Loucy (cell line): ENCODE measurements around the gene SF3B4.
A peak's percentile ranks its signal among the peaks of the same experiment; 100 is the strongest.

ENCODE experiments used
- H2AFZ ChIP-seq: fragments of 200-600 bp; sonication (generic); 2 replicates; pipeline ENCODE4 v1.6.0; 2016; ENCODE audit warnings: antibody characterized with exemption, mild to moderate bottlenecking, low read length, moderate library complexity
- H3F3A ChIP-seq: fragments of 200-600 bp; 2 replicates; pipeline ENCODE4 v1.6.0; 2016; ENCODE audit warnings: antibody characterized with exemption, low read depth, mild to moderate bottlenecking
- H3K27me3 ChIP-seq: fragments of 200-600 bp; sonication (generic); 2 replicates; pipeline ENCODE4 v1.6.1; 2014; ENCODE audit warnings: low read length, mild to moderate bottlenecking; ENCODE audit not compliant: insufficient read depth, poor library complexity, severe bottlenecking
- H3K36me3 ChIP-seq: fragments of 200-600 bp; sonication (generic); 2 replicates; pipeline ENCODE4 v1.6.1; 2016; ENCODE audit warnings: low read length; ENCODE audit not compliant: insufficient read depth
- H3K4me1 ChIP-seq: fragments of 200-600 bp; sonication (generic); 2 replicates; pipeline ENCODE4 v1.5.1; 2014; ENCODE audit warnings: low read length, mild to moderate bottlenecking; ENCODE audit not compliant: insufficient read depth, poor library complexity, severe bottlenecking
- H3K4me2 ChIP-seq: fragments of 200-600 bp; sonication (generic); 2 replicates; pipeline ENCODE4 v1.6.0; 2014; ENCODE audit warnings: antibody characterized with exemption, low read length, low read depth, mild to moderate bottlenecking; ENCODE audit not compliant: poor library complexity, severe bottlenecking
- H3K4me3 ChIP-seq: fragments of 200-600 bp; sonication (generic); 2 replicates; pipeline ENCODE4 v1.5.1; 2014; ENCODE audit warnings: low read length, mild to moderate bottlenecking, mixed read lengths; ENCODE audit not compliant: poor library complexity, severe bottlenecking
- H3K79me2 ChIP-seq: fragments of 200-600 bp; sonication (generic); 2 replicates; pipeline ENCODE4 v1.6.1; 2014; ENCODE audit warnings: low read length; ENCODE audit not compliant: insufficient read depth
- H3K9ac ChIP-seq: fragments of 200-600 bp; sonication (generic); 2 replicates; pipeline ENCODE4 v1.6.0; 2014; ENCODE audit warnings: mild to moderate bottlenecking, low read depth, low read length, moderate library complexity; ENCODE audit not compliant: poor library complexity, severe bottlenecking
- H3K9me2 ChIP-seq: fragments of 200-600 bp; sonication (generic); replicated peaks from 2 replicates; pipeline ENCODE4 v1.6.1; 2016; ENCODE audit warnings: low read depth, low read length, mixed read lengths
- H3K9me3 ChIP-seq: fragments of 200-600 bp; sonication (generic); 2 replicates; pipeline ENCODE4 v1.6.1; 2014; ENCODE audit warnings: mild to moderate bottlenecking, antibody characterized with exemption, low read length, low read depth; ENCODE audit not compliant: insufficient read depth
- H4K20me1 ChIP-seq: fragments of 200-600 bp; sonication (generic); 2 replicates; pipeline ENCODE4 v1.6.0; 2014; ENCODE audit warnings: antibody characterized with exemption, low read length, mild to moderate bottlenecking; ENCODE audit not compliant: insufficient read depth, poor library complexity, severe bottlenecking
- CTCF ChIP-seq: fragments of 200-600 bp; sonication (generic); conservative IDR thresholded peaks from 2 replicates; pipeline ENCODE4 v1.5.1; 2014; ENCODE audit warnings: mild to moderate bottlenecking, antibody characterized with exemption, low read length
- EZH2phosphoT487 ChIP-seq: fragments of 200-600 bp; IDR thresholded peaks from 2 replicates; pipeline ENCODE4 v1.6.1; 2018; ENCODE audit warnings: antibody characterized with exemption, mild to moderate bottlenecking, moderate library complexity, borderline replicate concordance

Gene SF3B4

GRCh38 chr1:149884433-149885338 lies 42.9 kb downstream of the SF3B4 start:
- no peaks in the 10 kb centered on the region for H3K9me2 ChIP-seq
- peak overlapping the region; percentile 79 for H3K4me3 ChIP-seq
- no peaks in the 10 kb centered on the region for H4K20me1 ChIP-seq
- H3K36me3 ChIP-seq = no peaks in the 10 kb centered on the region
- H3K9ac ChIP-seq = peak overlapping the region; percentile 94
- H3K4me1 ChIP-seq = peaks cover 30% of the 10 kb centered on the region
- no peak overlapping the region for H2AFZ ChIP-seq
- H3K27me3 ChIP-seq = no peaks in the 10 kb centered on the region
- TF ChIP-seq CTCF = no peak
- TF ChIP-seq EZH2phosphoT487 = no peak
- H3K4me2 ChIP-seq = peak overlapping the region; percentile 93
- peaks cover 16% of the 10 kb centered on the region for H3K79me2 ChIP-seq
- H3K9me3 ChIP-seq = no peaks in the 10 kb centered on the region
- H3F3A ChIP-seq = peaks cover 21% of the 10 kb centered on the region

GRCh38 chr1:149883598-149884247 lies 43.9 kb downstream of the SF3B4 start:
- no peaks in the 10 kb centered on the region for H3K9me2 ChIP-seq
- no peaks in the 10 kb centered on the region for H4K20me1 ChIP-seq
- no peaks in the 10 kb centered on the region for H3K27me3 ChIP-seq
- H3K36me3 ChIP-seq = no peaks in the 10 kb centered on the region
- peak overlapping the region; percentile 94 for H3K9ac ChIP-seq
- H3F3A ChIP-seq = peaks cover 17% of the 10 kb centered on the region
- peaks cover 16% of the 10 kb centered on the region for H3K79me2 ChIP-seq
- H3K4me2 ChIP-seq = peak overlapping the region; percentile 93
- H2AFZ ChIP-seq = no peak overlapping the region
- peak overlapping the region; percentile 79 for H3K4me3 ChIP-seq
- H3K9me3 ChIP-seq = no peaks in the 10 kb centered on the region
- H3K4me1 ChIP-seq = peaks cover 33% of the 10 kb centered on the region
- no peak for TF ChIP-seq CTCF
- TF ChIP-seq EZH2phosphoT487 = no peak

GRCh38 chr1:149881876-149882275 lies 45.7 kb downstream of the SF3B4 start:
- Histone ChIP-seq H3K27me3 (no peaks in the 10 kb centered on the region), H4K20me1 (no peaks in the 10 kb centered on the region), H2AFZ (no peak overlapping the region), H3K4me3 (no peak overlapping the region), H3K9me3 (no peaks in the 10 kb centered on the region), H3K9me2 (no peaks in the 10 kb centered on the region), H3K4me2 (no peak overlapping the region), H3K79me2 (peaks cover 16% of the 10 kb centered on the region), H3F3A (peaks cover 4% of the 10 kb centered on the region; the same call in 1 of the 2 replicates), H3K9ac (no peak overlapping the region), H3K4me1 (peaks cover 31% of the 10 kb centered on the region), H3K36me3 (no peaks in the 10 kb centered on the region)
- no peak for TF ChIP-seq EZH2phosphoT487
- TF ChIP-seq CTCF = no peak
